ENCODE data around the gene EXO1. TPM values are rescaled to one million over a fixed set of nuclear protein-coding genes. Genes with fewer than 3 reads are reported as not detected.
A peak's percentile ranks its signal among the peaks of the same experiment; 100 is the strongest.

The EXO1 gene
- total and polyA plus RNA-seq, 9 of the 15 experiments (the other 6 are each of a cell fraction or from before 2014, with no cell fraction given): 36.0 to 125 (median 83.9) TPM

DNA sequence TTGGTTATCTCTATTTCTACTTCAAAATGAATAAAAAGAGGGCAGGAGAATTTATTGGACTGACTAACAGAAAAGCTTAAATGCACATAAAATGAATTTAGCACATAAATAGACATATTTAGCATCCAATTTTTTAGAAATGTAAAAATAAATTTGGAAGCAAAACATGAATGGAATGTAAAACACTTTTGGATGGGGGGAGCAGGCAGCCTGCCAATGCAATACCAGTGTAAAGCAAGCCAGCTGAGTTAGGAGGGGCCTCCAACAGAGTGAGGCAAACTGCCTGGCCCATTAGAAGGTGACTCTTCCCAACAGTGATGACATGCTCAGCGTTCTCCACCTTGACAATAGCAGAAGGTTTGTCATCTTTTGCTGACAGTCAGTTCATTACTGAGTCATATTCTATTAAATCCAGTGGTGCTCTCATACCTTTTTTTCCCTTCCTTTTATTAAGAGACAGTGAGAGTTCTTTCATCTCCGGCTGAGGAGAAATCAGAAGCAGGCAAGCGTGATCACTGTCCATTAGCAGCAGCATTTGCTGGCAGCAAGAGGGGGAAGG is 19.5 kb upstream of the EXO1 start (continued):
- TF ChIP-seq, protein P1, sequence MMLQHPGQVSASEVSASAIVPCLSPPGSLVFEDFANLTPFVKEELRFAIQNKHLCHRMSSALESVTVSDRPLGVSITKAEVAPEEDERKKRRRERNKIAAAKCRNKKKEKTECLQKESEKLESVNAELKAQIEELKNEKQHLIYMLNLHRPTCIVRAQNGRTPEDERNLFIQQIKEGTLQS (IDR thresholded peaks at IDR 0.05): peak; percentile 80
- TF ChIP-seq, protein P1 (CRISPR knock-in tag; conservative IDR thresholded peaks at IDR 0.05): no peak
- TF ChIP-seq, protein P2, sequence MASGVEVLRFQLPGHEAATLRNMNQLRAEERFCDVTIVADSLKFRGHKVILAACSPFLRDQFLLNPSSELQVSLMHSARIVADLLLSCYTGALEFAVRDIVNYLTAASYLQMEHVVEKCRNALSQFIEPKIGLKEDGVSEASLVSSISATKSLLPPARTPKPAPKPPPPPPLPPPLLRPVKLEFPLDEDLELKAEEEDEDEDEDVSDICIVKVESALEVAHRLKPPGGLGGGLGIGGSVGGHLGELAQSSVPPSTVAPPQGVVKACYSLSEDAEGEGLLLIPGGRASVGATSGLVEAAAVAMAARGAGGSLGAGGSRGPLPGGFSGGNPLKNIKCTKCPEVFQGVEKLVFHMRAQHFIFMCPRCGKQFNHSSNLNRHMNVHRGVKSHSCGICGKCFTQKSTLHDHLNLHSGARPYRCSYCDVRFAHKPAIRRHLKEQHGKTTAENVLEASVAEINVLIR (CRISPR knock-in tag; IDR thresholded peaks at IDR 0.05): no peak
- 0 out of 2 replicates have a peak, but pooled peaks have one; percentile 2 for TF ChIP-seq JUND (IDR thresholded peaks at IDR 0.05; ENCODE audit: borderline replicate concordance, low read depth, low read length)
- no peak for TF ChIP-seq JUND (tag; IDR thresholded peaks at IDR 0.05; ENCODE audit: borderline replicate concordance, low read depth, low read length)
- no peak for TF ChIP-seq JUN (IDR thresholded peaks at IDR 0.05; ENCODE audit: borderline replicate concordance, low read depth, low read length)
- TF ChIP-seq JUN (CRISPR knock-in tag; IDR thresholded peaks at IDR 0.05; ENCODE audit: borderline replicate concordance): 0 out of 2 replicates have a peak, but pooled peaks have one; percentile 29

DNA sequence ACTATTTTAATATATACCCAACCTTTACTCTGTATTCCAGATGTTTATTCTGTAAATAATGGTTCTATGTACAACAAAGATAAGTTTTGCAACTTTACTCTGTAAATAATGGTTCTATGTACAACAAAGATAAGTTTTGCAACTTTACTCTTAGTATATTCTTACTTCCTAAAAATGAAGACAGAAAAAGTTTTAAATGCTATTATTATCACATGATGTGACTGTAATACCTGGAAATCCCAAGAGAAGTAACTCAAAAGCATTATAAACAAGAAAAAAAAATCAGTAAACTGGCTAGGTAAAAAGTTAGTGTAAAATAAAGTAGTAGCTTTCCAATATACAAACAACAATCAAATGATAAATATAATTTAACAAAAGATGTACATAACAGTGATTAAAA is 18.5 kb upstream of the EXO1 start:
- intact Hi-C loops (cut with micrococcal nuclease): no loop called here
- Histone ChIP-seq H2AFZ (ENCODE audit: low read depth, low read length) (peak overlapping the region; percentile 75), H3K27ac (ENCODE audit: extremely low read depth, low read depth, low read length) (no peak overlapping the region), H3K9me1 (ENCODE audit: control insufficient read depth, insufficient read depth, low read length) (no peaks in the 10 kb centered on the region), H3K4me3 (no peak overlapping the region), H3K4me2 (ENCODE audit: insufficient read depth, low read length) (no peak overlapping the region), H3K27me3 (ENCODE audit: control insufficient read depth in 2 of 2, insufficient read depth in 2 of 2, low read length in 2 of 2) (no peaks in the 10 kb centered on the region), H3K4me1 (replicated peaks in 1 of 2; ENCODE audit: control insufficient read depth in 2 of 2, insufficient read depth in 2 of 2, low read length in 2 of 2) (peaks cover 6 to 26% of the 10 kb centered on the region in 2 experiments; a peak in 4 of 5 replicates), H3K9me3 (replicated peaks; ENCODE audit: control insufficient read depth, insufficient read depth, low read depth, low read length) (no peaks in the 10 kb centered on the region), H4K20me1 (replicated peaks; ENCODE audit: control insufficient read depth, insufficient read depth, low read length) (no peaks in the 10 kb centered on the region), H3K9ac (ENCODE audit: insufficient read depth in 1 of 2, low read depth in 2 of 2, low read length in 2 of 2) (no peak overlapping the region), H3K36me3 (ENCODE audit: control insufficient read depth, insufficient read depth, low read length) (no peaks in the 10 kb centered on the region), H3K79me2 (ENCODE audit: control insufficient read depth, insufficient read depth, low read length) (no peaks in the 10 kb centered on the region)
- CTCF ChIA-PET (ENCODE audit: low intra/inter-chr PET ratio): no interaction called here
- POLR2A ChIA-PET: interaction anchor here (0.8 to 1.7 kb wide), 3 partner anchors 10 to 326 kb away, joined by 3 to 5 read pairs (median 4); partner anchors contain the start of gene EXO1
- BruUV-seq (replicated peaks): no TSS peak
- no peak for FAIRE-seq
- no peak for ATAC-seq
- TF ChIP-seq NCOA2 (IDR thresholded peaks at IDR 0.05; ENCODE audit: partially characterized antibody in 2 of 2): no peak
- TF ChIP-seq NUFIP1 (IDR thresholded peaks at IDR 0.05; ENCODE audit: partially characterized antibody): no peak
- peak; percentile 39; the same call in 1 of the 2 replicates for TF ChIP-seq SMARCE1 (IDR thresholded peaks at IDR 0.05)
- peak in 1 of 2 experiments; percentile 59; a peak in 1 of 4 replicates for TF ChIP-seq FOXA3 (CRISPR knock-in tag; conservative IDR thresholded peaks at IDR 0.05 in 1 of 2, IDR thresholded peaks at IDR 0.05 in 1 of 2)
- TF ChIP-seq HOXB6 (CRISPR knock-in tag; IDR thresholded peaks at IDR 0.05; ENCODE audit: borderline replicate concordance): no peak
- no peak for TF ChIP-seq MEIS2 (IDR thresholded peaks at IDR 0.05; ENCODE audit: partially characterized antibody)
- peak; percentile 33; the same call in 1 of the 2 replicates for TF ChIP-seq TAL1 (IDR thresholded peaks at IDR 0.05)
- no peak for DNase-seq (ENCODE audit: extremely low read depth in 1 of 4, low spot score in 3 of 4)
- in situ Hi-C loops (cut with MboI): no loop called here
